Measurements from ENCODE around the gene ARHGEF3.

Gene ARHGEF3, protein sequence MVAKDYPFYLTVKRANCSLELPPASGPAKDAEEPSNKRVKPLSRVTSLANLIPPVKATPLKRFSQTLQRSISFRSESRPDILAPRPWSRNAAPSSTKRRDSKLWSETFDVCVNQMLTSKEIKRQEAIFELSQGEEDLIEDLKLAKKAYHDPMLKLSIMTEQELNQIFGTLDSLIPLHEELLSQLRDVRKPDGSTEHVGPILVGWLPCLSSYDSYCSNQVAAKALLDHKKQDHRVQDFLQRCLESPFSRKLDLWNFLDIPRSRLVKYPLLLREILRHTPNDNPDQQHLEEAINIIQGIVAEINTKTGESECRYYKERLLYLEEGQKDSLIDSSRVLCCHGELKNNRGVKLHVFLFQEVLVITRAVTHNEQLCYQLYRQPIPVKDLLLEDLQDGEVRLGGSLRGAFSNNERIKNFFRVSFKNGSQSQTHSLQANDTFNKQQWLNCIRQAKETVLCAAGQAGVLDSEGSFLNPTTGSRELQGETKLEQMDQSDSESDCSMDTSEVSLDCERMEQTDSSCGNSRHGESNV

GRCh38 chr3:56801662-56802377 is at the start of gene ARHGEF3:
Gene ARHGEF3 (minus strand): TSS chr3:56801949. CDS start chr3:56801798, 151 bp downstream.
- DNase-seq, result no peak

GRCh38 chr3:56849698-56850097 is 47.9 kb upstream of the ARHGEF3 start:
- no peak for DNase-seq

GRCh38 chr3:56845505-56845904 is 43.8 kb upstream of the ARHGEF3 start:
- no peak for DNase-seq

- no peak for DNase-seq
These were observed 42.8 kb upstream of the ARHGEF3 start for GRCh38 chr3:56844536-56844935.

DNA sequence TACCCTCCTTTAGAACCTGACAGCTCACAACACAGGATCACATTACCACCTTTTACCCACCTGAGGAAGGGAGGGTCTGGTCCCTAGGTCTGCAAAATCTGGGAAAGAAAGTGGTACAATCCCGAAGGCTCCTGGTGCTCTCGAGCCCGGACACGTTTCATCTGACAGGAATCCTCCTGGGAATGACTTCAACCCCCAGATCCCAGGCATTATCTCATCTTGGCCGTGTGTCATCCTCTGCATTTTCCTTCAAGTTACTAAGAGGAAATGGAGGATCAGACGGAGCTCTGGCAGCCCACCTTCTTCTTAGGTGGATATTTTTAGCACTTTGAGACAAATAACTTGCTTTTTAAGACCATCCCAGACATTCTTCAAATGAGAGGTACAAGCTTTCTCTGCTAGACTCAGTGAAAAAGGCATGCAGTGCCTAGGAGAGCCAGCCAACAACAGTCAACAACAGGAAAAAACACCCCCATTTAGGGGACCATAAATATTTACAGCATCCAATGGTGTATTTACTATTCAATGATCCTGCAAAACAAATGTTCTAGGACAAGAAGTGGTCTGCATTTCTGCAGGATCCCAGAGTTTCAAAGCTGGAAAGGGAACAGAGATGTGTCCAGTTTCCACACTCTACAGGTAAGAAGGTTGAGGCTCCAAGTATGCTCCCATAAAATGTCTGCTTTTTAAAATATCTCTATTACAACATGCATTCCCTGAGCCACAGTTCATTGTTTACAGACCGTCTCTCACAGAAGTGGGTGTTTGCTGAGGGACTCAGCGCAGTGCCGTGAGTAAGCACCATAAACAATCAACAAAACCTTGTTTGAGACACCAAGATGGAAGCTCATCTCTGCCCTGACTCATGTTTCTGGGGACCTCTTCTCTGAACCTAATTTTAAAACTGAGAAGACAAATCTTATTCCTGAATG is 38.3 kb upstream of the ARHGEF3 start:
- DNase-seq, result no peak

GRCh38 chr3:56838448-56838847 is 36.7 kb upstream of the ARHGEF3 start:
- no peak for DNase-seq

DNA sequence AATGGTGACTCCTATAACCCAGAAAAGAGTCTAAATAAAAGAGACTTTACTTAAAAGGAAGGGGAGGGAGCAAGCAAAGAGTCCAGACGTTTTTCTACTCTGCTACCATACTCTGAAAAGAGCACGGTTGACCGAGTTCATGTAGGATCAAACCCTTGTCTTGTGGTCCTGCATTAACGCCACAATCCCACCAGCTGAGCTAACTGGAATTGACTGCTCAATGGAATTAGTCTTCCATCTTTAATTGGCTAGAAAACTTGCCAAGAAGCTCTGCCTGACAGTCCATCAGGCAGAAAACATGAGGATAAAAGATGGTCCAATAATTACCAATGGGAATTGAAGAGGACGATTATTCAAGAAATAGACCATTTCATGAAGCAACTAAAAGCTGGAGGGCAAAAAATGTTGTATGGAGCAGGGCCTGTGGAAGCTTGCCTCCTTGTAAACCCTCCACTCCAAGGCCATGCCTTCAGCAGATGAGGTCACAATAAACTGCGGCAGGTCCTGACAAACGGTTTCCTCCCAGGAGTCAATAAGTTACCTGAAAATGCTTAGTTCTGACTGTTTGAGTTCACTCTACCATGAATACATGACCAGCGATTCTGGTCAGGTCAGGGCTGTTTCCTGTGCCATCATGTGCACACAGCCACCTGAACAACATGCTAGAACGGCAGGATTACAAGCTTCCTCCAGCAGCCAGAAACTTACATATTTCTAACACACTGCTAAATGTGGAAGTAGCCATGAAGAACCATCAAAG is 35.6 kb upstream of the ARHGEF3 start:
- DNase-seq, result no peak

- no peak for DNase-seq
These were observed 34.8 kb upstream of the ARHGEF3 start for GRCh38 chr3:56836276-56837163.

DNA sequence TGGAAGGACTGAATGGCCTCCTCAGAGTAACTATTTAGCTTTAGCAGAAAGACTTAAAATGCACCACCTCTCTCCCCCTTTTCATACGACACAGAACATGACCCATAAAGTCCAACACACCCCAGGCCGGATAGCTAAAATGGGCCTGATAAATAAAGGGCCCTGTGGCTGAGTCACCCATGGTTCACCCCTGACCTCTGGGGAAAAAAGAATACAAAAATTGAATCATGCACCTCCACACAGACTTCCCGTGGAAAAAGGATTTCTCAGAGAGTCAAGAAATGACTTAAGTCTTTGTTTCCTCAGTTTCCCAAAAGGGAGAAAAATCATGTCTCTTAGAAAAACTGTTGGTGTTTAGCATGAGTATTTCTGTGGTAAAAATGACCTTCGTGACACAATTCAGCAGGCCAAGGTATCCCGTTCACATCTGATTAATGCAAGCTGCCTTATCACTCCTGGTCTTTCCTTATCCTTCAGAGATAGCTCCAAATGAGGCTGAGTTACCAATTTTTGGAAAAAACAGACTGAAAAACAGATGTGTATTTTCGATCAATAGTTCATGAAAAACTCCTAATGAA is 34.0 kb upstream of the ARHGEF3 start:
- DNase-seq, result no peak

GRCh38 chr3:56833536-56833935 is 31.8 kb upstream of the ARHGEF3 start:
- no peak for DNase-seq

GRCh38 chr3:56833022-56833421 is 31.3 kb upstream of the ARHGEF3 start:
- no peak for DNase-seq

DNA sequence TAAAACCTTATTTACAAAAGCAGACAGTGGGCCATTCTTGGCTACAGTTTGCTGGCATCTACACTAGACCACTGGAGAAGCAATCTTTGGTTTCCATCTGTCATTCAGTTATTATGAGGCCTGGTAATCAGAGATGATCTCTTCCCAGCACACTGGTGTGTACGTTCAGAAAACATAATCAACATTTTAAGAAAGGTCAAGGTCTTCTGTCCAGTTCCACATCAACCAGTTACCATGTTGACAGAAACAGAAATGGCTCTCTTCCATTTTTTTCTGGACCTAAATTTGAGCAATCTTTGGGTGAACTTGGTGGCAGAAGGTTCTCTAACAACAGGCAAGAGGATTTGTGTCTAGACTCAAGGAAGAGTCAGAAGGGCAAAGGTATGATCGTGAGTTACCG is 29.8 kb upstream of the ARHGEF3 start:
- DNase-seq, result no peak

GRCh38 chr3:56830884-56831283 is 29.1 kb upstream of the ARHGEF3 start:
- DNase-seq, result no peak

GRCh38 chr3:56829533-56829932 is 27.8 kb upstream of the ARHGEF3 start:
- DNase-seq, result no peak

DNA sequence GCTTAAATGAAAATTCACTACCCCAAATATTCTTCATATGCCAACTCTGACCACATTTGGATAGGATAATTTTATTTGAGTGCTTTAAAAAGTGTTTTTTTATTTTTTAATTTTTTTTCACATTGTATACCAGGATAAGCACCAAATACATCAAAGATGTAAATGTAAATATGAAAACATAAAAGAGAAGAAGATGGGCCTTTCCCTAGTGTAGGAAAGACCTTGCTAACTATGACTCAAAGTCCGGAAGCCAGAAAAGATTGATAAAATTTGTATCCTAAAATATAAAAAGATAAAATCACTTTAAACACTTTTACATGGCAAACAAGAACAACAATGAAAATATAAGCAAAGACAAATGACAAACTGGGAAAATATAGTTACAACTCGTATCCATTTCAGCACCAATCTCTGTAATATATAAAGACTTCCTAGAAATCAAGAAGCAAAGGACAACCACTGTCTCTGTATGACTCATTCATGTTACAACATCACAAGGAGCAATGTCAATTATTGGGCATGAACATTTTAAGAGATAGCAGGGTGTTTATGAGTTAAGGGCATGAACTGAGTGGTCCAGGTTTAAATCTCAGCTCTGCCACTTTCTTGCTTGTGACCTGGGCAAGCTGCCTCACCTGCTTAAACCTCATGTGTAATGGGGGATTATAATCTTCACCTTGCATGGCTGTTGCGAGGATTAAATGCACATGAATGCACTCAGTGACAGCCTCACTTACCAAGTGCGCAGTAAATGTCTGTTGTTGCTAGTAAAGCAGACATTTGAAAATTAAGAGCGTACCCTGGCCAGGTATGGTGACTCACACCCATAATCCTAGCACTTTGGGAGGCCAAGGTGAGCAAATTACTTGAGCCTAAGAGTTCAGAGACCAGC is 25.3 kb upstream of the ARHGEF3 start:
- DNase-seq, result no peak

- no peak for DNase-seq
These were observed 24.1 kb upstream of the ARHGEF3 start for GRCh38 chr3:56825567-56826438.

GRCh38 chr3:56823984-56824703 is 22.4 kb upstream of the ARHGEF3 start:
- no peak for DNase-seq

DNA sequence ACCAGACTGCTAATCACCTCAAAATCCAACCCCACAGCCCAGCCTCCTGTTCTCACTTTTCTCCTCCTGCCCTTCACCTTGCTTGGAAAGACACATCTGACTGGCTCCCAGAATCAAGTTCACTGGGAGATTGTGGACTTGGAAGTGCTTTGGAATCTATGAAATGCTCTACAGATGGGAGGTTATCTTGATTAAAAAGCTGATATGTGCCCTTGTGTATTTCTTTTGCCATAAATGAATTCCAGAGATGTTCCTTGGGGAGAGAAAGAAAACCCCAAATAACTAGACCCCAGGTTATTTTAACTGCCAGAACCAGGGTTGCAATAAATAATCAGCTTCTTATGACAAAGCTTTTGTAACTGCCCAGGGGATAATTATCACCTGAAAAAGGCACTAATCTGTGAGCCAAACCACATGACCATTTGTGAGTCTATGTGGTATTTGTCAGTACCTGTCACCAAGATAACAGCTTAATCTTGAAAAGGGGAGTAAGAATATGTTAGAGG is 21.7 kb upstream of the ARHGEF3 start:
- no peak for DNase-seq

All from NCI-H2107 (cell line).